Measurements from ENCODE around the gene VIM.

Gene VIM

GRCh38 chr10:17273403-17273802, 45.4 kb downstream of the VIM start:
- no peak for TF ChIP-seq POLR2A (IDR thresholded peaks at IDR 0.05; ENCODE audit: low read depth, low read length)
- DNase-seq (ENCODE audit: insufficient read length, low spot score) (peak; percentile 48), FAIRE-seq (peak; percentile 97)

GRCh38 chr10:17276756-17277424, 48.8 kb downstream of the VIM start:
- no peak for TF ChIP-seq POLR2A (IDR thresholded peaks at IDR 0.05; ENCODE audit: low read depth, low read length)
- FAIRE-seq (no peak), DNase-seq (ENCODE audit: insufficient read length, low spot score) (no peak)

GRCh38 chr10:17278607-17279240, 50.7 kb downstream of the VIM start:
- DNase-seq (ENCODE audit: insufficient read length, low spot score) (no peak), FAIRE-seq (no peak)
- no peak for TF ChIP-seq POLR2A (IDR thresholded peaks at IDR 0.05; ENCODE audit: low read depth, low read length)

- TF ChIP-seq POLR2A (IDR thresholded peaks at IDR 0.05; ENCODE audit: low read depth, low read length): no peak
- DNase-seq (ENCODE audit: insufficient read length, low spot score) (no peak), FAIRE-seq (no peak)
Measured at GRCh38 chr10:17282311-17282710, 54.3 kb downstream of the VIM start.

- TF ChIP-seq POLR2A (IDR thresholded peaks at IDR 0.05; ENCODE audit: low read depth, low read length): no peak
- FAIRE-seq: no peak
- DNase-seq (ENCODE audit: insufficient read length, low spot score): no peak
Measured at GRCh38 chr10:17286562-17287550, 58.8 kb downstream of the VIM start.

Data from H54 (cell line).